ENCODE data around the gene TENT5C.

TENT5C gene

GRCh38 chr1:117596023-117596720, 9.7 kb upstream of the TENT5C start:
- DNase-seq: no peak

- no peak for DNase-seq
Observed at GRCh38 chr1:117598489-117598888, 7.4 kb upstream of the TENT5C start.

- DNase-seq: no peak
Observed at GRCh38 chr1:117599286-117600221, 6.3 kb upstream of the TENT5C start.

- no peak for DNase-seq
Observed at GRCh38 chr1:117600325-117600943, 5.4 kb upstream of the TENT5C start.

GRCh38 chr1:117600966-117601365, 4.9 kb upstream of the TENT5C start:
- DNase-seq: no peak

- no peak for DNase-seq
Observed at GRCh38 chr1:117602862-117603261, 3.0 kb upstream of the TENT5C start.

- no peak for DNase-seq
Observed at GRCh38 chr1:117605164-117605773, 579 bp upstream of the TENT5C start.

- DNase-seq: no peak
Observed at GRCh38 chr1:117606649-117607430, 992 bp downstream of the TENT5C start.

GRCh38 chr1:117607471-117607870, 1.6 kb downstream of the TENT5C start:
- no peak for DNase-seq

- no peak for DNase-seq
Observed at GRCh38 chr1:117608115-117608615, 2.3 kb downstream of the TENT5C start.

- DNase-seq: no peak
Observed at GRCh38 chr1:117608758-117609157, 2.9 kb downstream of the TENT5C start.

- no peak for DNase-seq
Observed at GRCh38 chr1:117609471-117609911, 3.6 kb downstream of the TENT5C start.

- no peak for DNase-seq
Observed at GRCh38 chr1:117610036-117610435, 4.2 kb downstream of the TENT5C start.

- DNase-seq: no peak
Observed at GRCh38 chr1:117611121-117611601, 5.3 kb downstream of the TENT5C start.

- no peak for DNase-seq
Observed at GRCh38 chr1:117611894-117612483, 6.1 kb downstream of the TENT5C start.

GRCh38 chr1:117612517-117613248, 6.8 kb downstream of the TENT5C start:
- no peak for DNase-seq

- no peak for DNase-seq
Observed at GRCh38 chr1:117613249-117613968, 7.6 kb downstream of the TENT5C start.

GRCh38 chr1:117613969-117614729, 8.3 kb downstream of the TENT5C start:
- no peak for DNase-seq

GRCh38 chr1:117615474-117615873, 9.6 kb downstream of the TENT5C start:
- DNase-seq: no peak
